ENCODE results near the gene CTDSPL2. TPM values are rescaled to one million over a fixed set of nuclear protein-coding genes. Genes with fewer than 3 reads are reported as not detected.
"Not testable (repeated sequence)": the region's sequence is repeated elsewhere in the genome, so short reads cannot be mapped to it uniquely, and the experiment has no call there.

The CTDSPL2 gene
- total RNA-seq, 1 donor from 2014 or later, result 60.5 TPM

DNA sequence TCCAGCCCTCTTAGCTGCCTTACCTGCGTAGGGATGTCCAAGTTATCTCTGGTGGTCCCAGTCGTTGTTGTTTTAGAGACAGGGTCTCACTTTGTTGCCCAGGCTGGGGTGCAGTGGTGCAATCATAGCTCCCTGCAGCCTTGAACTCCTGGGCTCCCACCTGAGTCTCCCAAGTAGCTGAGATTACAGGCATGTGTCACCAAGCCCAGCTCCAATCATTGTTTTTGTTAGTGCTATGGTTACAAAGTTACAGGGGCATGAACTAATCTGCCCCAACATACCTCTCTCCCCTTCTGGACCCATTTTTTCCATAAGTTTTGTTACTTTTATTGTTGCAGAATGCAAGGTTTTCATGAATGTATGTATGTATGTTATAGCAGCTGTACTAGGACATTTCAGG, 54.7 kb downstream of the CTDSPL2 start:
- DNase-seq (ENCODE audit: low read depth), result no peak

DNA sequence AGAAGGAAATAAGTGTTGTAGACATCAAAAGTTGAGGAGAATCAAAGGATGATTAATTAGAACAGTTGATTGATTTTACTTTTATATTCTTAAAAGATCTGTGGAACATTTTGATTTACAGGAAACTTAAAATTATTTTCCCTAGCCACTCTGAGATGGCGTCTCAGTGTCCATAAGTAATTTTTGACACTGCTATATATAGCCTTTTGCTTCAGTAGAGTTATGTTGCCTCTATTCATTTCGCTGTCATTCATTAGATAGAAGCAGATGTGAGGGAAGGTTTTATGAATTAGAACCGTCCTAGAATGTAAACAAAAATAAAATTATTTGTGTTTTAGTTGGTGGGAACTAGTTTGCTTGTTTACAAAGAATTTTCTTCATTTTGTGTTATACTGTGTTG, 58.5 kb downstream of the CTDSPL2 start:
- no peak for DNase-seq (ENCODE audit: low read depth)

DNA sequence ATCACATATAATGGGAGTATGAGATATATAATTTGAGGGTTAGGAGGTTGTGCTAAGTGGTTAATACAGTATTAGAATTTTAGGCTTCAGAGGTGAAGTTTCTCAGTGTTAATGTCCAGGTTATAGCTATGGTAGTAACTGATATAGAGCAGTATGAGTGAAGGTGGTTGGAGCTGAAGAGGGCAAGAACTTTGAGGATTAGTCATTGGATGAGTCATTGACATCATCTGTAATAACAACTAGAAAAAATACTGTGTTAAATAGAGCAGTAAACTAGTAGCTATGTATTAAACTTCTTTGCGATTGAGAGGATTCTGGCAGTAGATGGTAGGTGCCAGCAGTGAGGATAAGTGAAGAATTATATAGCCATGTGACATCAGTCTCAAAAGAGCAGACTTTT, 62.0 kb downstream of the CTDSPL2 start:
- peak; percentile 57 for DNase-seq (ENCODE audit: low read depth)

- DNase-seq (ENCODE audit: low read depth), result no peak
Observed at GRCh38 chr15:44490622-44491021, 63.2 kb downstream of the CTDSPL2 start.

DNA sequence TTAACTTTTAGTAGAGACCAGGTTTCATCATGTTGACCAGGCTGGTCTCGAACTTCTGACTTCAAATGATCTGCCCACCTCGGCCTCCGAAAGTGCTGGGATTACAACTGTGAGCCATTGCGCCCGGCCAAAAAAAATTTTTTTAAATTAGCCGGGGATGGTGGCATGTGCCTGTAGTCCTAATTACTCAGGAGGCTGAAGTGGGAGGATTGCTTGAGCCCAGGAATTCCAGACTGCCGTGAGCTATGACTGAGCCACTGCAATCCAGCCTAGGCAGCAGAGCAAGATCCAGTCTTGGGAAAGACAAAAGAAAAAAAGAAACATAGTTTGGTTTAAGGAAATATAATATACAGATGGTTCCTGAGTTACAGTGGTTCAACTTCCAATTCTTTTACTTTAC, 64.6 kb downstream of the CTDSPL2 start:
- DNase-seq (ENCODE audit: low read depth), result no peak

GRCh38 chr15:44492672-44493071, 65.2 kb downstream of the CTDSPL2 start:
- no peak for DNase-seq (ENCODE audit: low read depth)

DNA sequence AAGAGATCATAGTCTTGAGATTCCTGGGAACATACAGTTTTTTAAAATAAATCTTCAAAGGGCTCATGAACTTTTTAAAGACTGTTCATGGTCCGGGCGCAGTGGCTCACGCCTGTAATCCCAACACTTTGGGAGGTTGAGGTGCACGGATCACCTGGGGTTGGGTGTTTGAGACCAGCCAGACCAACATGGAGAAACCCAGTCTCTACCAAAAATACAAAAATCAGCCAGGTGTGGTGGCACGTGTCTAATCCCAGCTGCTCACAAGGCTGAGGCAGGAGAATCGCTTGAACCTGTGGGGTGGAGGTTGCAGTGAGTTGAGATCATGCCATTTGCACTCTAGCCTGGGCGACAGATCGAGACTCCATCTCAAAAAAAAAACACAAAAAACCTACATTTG, 68.1 kb downstream of the CTDSPL2 start:
- DNase-seq (ENCODE audit: low read depth), result no peak

GRCh38 chr15:44500555-44500954, 73.1 kb downstream of the CTDSPL2 start:
- DNase-seq (ENCODE audit: low read depth), result no peak

- peak; percentile 50 for DNase-seq (ENCODE audit: low read depth)
Observed at GRCh38 chr15:44501768-44502366, 74.4 kb downstream of the CTDSPL2 start.

GRCh38 chr15:44516436-44516835, 89.0 kb downstream of the CTDSPL2 start:
- no peak for DNase-seq (ENCODE audit: low read depth)

GRCh38 chr15:44519537-44519936, 92.1 kb downstream of the CTDSPL2 start:
- DNase-seq (ENCODE audit: low read depth), result no peak

DNA sequence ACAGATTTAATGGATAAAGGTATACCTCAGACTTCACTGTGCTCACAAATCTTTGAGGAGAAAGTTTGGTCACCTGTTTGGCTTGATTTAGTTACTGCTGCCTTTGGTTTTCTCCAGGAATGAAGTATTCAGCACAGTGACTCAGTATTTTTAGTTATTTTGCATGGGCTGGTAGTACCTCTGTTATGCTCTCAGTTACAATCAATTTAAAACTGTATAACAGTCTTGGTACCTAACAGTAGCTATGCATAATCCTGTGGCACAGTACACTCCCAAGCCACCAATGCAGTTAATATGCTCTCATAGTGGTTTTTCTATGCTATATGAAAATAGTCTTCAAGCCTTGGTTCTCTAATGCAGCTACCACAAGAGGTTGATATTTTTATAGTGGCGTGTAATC, 97.6 kb downstream of the CTDSPL2 start:
- DNase-seq (ENCODE audit: low read depth), result no peak

DNA sequence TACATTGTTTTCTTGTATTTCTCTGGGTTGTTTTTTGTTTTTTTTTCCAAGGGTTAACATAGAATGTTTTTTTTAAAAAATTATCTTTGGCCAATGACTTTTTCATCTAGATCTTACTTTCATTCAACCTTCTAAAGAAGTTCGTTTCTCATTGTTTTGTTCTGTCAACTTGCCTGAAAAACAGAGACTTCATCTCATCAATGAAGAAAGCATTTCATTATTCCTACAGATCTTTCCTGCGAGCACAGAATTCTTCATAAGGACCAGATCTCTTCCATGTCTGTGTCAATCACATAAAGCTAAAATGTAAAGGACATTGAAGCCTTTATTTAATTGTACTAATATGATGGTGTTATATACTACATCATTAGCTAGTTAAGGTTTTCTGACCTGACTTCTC, 99.8 kb downstream of the CTDSPL2 start:
- DNase-seq (ENCODE audit: low read depth), result no peak

DNA sequence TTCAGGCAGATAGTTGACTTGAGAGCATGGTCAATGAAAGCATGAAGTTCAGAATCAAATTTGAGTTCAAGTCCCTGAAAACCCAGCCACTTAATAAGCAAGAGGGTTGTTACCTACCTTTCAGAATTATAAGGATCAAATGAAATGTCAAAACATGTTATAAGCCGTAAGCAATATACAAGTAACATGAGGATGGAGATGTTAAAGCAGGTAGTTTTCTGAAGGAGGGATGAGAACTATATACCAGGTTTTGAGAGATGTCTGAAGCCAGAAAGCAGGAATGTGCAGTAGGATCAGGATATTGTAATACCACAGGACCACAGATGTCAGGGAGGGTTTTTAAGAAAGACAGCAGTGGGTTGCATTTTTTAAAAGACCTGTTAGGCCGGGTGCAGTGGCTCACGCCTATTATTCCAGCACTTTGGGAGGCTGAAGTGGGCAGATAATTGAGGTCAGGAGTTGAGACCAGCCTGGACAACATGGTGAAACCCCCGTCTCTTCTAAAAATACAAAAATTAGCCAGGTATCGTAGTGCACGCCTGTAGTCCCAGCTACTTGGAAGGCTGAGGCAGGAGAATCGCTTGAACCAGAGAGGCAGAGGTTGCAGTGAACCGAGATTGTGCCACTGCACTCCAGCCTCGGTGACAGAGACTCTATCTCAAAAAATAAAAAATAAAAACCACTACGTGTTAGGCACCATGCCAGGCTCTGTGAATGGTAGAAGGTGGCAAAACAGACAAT, 102.6 kb downstream of the CTDSPL2 start:
- DNase-seq (ENCODE audit: low read depth), result no peak

GRCh38 chr15:44530653-44531052, 103.2 kb downstream of the CTDSPL2 start:
- DNase-seq (ENCODE audit: low read depth), result no peak

DNA sequence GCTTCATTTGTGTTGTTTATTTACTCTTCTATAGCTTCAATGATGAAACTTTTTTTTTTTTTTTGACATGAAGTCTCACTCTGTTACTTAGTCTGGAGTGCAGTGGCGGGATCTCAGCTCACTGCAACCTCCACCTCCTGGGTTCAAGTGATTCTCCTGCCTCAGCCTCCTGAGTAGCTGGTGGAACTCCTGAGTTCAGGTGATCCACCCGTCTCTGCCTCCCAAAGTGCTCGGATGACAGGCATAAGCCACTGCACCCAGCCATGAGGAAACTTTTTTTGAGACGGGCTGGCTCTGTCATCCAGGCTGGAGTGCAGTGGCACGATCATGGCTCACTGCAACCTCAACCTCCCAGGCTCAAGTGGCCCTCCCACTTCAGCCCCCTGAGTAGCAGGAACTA, 104.8 kb downstream of the CTDSPL2 start:
- not testable (repeated sequence) for DNase-seq (ENCODE audit: low read depth)

GRCh38 chr15:44532689-44533088, 105.3 kb downstream of the CTDSPL2 start:
- no peak for DNase-seq (ENCODE audit: low read depth)

GRCh38 chr15:44535092-44535491, 107.7 kb downstream of the CTDSPL2 start:
- no peak for DNase-seq (ENCODE audit: low read depth)

DNA sequence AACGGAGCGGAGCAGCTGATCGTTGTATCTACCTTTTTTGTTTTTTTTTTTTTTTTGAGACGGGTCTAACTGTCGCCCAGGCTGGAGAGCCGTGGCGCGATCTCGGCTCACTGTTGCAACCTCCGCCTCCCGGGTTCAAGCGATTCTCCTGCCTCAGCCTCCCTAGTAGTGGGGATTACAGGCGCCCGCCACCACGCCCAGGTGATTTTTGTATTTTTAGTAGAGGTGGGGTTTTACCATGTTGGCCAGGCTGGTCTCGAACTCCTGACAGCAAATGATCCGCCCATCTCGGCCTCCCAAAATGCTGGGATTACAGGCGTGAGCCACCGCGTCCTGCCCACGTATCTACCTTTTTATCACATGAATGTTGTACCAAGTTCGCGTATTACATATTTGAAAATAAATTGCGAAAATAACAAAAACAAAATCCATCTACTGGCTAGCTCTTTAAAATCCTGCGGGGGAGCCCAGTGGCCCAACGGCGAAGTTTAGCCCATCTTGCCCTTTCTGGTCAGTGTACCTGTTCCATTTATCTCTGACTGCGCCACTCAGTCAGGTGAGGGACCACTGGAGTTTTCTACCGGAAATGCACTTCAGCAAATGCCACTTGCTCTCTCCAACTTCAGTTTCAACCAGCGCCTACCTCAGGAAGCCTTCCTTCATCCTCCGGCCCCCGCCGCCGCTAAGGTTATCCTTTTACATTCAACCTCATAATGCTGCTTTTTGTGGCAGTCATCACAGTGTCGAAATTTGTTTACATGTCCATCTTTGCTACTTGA, 108.3 kb downstream of the CTDSPL2 start:
- no peak for DNase-seq (ENCODE audit: low read depth)

- peak; percentile 91 for DNase-seq (ENCODE audit: low read depth)
Observed at GRCh38 chr15:44536302-44536961, 109.0 kb downstream of the CTDSPL2 start.

DNA sequence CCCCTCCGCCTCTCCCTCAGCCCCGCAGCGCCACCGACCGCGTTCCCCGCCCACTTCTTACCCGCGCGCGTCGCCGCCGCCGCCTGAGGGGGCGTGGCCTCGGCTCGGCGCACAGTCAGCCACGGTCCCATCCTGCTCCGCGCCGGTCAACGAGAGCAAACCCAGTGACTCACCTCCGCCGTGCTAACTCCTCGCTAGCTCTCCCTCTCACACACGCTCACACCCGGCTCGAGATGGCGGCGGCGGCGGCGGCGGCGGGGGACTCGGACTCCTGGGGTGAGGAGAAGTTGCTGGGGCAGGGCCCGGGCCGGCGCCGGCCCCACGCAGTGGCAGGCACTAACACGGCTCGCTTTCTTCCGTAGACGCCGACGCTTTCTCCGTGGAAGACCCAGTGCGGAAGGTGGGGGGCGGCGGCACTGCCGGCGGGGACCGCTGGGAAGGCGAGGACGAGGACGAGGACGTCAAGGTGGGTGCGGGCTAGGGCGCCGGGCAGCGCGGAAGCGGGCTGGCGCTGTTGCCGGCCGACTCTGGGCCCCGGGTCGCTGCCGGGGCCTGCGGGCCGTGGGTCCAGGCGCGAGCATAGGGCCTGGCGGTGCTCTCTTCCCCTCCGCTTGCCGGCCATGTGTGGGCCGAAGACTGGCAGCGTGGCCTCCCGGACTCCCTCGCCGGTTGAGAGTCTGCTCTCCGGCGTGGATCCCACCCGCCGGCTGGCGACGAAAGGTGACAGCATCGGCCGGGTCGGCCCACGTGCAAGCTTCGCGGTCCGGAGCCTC, 109.7 kb downstream of the CTDSPL2 start, which contains the start of gene EIF3J:
EIF3J (plus strand) TSS at position 186 of the 773 bp plus-strand sequence; CDS start at position 234, 48 bp downstream.
- DNase-seq (ENCODE audit: low read depth), result peak; percentile 97

Measured in myocyte (in vitro differentiated cells).